Measurements from ENCODE around the gene CD300LF. TPM values are rescaled to one million over a fixed set of nuclear protein-coding genes. Genes with fewer than 3 reads are reported as not detected.

The CD300LF gene
- total RNA-seq, 4 donors from 2014 or later: not detected

DNA sequence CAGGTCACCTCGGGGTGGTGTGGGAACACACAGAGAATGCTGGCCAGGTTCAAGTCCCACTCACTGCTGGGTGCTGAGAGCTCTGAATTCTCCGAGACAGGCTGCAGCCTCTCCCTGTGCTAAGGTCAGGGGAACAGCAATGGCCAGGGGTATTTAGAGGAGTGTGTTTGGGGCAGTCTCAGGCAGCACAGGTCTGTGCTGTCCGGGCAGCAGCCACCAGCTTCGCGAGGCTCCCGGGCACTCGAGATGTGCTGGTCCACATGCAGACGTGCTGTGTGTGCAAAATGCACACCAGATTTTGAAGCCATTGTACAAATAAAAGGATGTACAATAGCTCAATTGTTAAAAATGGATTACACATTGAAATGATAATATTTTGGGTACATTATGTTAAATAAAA, 42.8 kb upstream of the CD300LF start:
- H3K27ac ChIP-seq: no peak overlapping the region
- 87 to 89% methylated on average over 8 of the region's 8 CpGs for WGBS, 2 donors
- H3K4me1 ChIP-seq: peaks cover 49 to 54% of the 10 kb centered on the region in 2 donors

DNA sequence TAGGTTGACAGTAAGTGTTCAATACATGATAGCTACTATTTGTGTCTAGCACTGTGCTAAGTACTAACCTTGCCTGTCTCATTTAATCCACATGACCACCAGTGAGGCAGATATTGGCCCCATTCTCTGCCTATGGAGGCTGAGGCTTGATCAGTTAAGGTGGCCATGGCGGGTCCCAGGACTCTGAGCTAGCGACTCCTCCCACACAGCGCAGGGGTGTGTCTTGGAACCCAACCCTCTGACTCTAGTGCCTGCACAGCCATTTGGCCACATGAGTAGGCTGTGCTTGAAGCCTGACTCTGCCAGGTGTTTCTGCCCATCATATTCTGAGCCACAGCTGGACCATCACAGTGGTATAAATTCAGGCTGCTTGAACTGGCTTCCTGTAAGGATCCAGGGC, 42.1 kb upstream of the CD300LF start:
- H3K27ac ChIP-seq: no peak overlapping the region
- WGBS, 2 donors: 95% methylated on average over 3 of the region's 3 CpGs; no CpG with 5 or more reads in 1 of the 2 donors
- intact Hi-C loops (cut with DNase I): no loop called here

More for the DNA sequence above, 42.8 kb upstream of the CD300LF start:
- H3K27me3 ChIP-seq: no peaks in the 10 kb centered on the region
- no peaks in the 10 kb centered on the region for H3K36me3 ChIP-seq
- no peak overlapping the region for H3K4me3 ChIP-seq (replicated peaks in 1 of 3)
- intact Hi-C loops (cut with DNase I): no loop called here
- no peak for DNase-seq
- TF ChIP-seq, protein P1, sequence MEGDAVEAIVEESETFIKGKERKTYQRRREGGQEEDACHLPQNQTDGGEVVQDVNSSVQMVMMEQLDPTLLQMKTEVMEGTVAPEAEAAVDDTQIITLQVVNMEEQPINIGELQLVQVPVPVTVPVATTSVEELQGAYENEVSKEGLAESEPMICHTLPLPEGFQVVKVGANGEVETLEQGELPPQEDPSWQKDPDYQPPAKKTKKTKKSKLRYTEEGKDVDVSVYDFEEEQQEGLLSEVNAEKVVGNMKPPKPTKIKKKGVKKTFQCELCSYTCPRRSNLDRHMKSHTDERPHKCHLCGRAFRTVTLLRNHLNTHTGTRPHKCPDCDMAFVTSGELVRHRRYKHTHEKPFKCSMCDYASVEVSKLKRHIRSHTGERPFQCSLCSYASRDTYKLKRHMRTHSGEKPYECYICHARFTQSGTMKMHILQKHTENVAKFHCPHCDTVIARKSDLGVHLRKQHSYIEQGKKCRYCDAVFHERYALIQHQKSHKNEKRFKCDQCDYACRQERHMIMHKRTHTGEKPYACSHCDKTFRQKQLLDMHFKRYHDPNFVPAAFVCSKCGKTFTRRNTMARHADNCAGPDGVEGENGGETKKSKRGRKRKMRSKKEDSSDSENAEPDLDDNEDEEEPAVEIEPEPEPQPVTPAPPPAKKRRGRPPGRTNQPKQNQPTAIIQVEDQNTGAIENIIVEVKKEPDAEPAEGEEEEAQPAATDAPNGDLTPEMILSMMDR (IDR thresholded peaks at IDR 0.05): no peak
- no peak for TF ChIP-seq POLR2A (IDR thresholded peaks at IDR 0.05)
- H3K9me3 ChIP-seq: no peaks in the 10 kb centered on the region

DNA sequence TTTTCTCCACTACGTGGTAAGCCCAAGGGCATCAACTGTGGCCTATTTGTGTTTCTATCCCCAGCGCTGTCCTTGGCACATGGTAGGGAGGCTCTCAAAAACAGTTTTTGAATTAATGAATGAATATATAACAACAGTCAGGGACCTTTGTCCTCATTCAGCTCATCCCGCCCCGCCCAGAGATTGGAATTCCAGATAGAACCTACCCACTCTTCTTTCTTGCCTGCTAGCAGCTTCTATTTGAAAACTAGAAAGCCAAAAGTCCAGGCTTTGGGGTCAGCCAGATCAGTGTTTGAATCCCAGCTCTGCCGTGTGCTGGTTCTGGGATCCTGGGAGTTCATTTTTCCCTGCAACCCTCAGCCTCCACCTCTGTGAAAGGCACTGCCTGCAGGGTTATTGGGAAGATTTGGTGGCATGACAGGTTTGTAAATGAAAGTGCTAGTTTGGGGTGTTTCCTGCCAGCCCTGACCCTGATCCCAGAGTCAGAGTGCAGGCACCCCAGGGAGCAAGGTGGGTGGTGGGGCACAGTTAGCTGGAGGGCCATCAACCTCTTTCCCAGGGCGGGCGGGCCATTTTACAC, 40.2 kb upstream of the CD300LF start:
- Histone ChIP-seq H3K27me3 (no peaks in the 10 kb centered on the region), H3K4me1 (peaks cover 38% of the 10 kb centered on the region in 2 donors), H3K27ac (no peak overlapping the region), H3K36me3 (no peaks in the 10 kb centered on the region), H3K9me3 (no peaks in the 10 kb centered on the region), H3K4me3 (replicated peaks in 1 of 3) (no peak overlapping the region)
- DNase-seq: no peak
- TF ChIP-seq POLR2A (IDR thresholded peaks at IDR 0.05): no peak
- TF ChIP-seq, protein P1 (IDR thresholded peaks at IDR 0.05): no peak
- intact Hi-C loops (cut with DNase I): no loop called here
- 95 to 96% methylated on average over 7 of the region's 7 CpGs for WGBS, 2 donors

More for the DNA sequence above, 42.1 kb upstream of the CD300LF start:
- Histone ChIP-seq H3K27me3 (no peaks in the 10 kb centered on the region), H3K9me3 (no peaks in the 10 kb centered on the region), H3K36me3 (no peaks in the 10 kb centered on the region), H3K4me3 (replicated peaks in 1 of 3) (no peak overlapping the region), H3K4me1 (peaks cover 49 to 54% of the 10 kb centered on the region in 2 donors)
- no peak for DNase-seq
- no peak for TF ChIP-seq POLR2A (IDR thresholded peaks at IDR 0.05)
- TF ChIP-seq, protein P1 (IDR thresholded peaks at IDR 0.05): no peak

DNA sequence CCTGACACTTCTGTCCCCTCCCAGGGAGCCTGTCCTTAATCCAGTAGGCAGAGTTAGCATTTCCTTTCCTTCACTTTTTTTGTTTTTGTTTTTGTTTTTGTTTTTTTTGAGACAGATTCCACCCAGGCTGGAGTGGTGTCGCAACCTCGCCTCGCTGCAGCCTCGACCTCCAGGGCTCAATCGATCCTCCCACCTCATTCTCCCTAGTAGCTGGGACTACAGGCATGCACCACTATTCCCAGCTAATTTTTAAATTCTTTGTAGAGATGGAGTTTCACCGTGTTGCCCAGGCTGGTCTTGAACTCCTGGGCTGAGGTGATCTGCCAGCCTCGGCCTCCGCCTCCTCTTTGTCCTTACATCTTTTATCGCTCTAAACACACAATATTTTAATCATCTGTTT, 39.7 kb upstream of the CD300LF start:
- Histone ChIP-seq H3K27ac (no peak overlapping the region), H3K36me3 (no peaks in the 10 kb centered on the region), H3K9me3 (no peaks in the 10 kb centered on the region), H3K4me1 (peaks cover 38 to 39% of the 10 kb centered on the region in 2 donors), H3K27me3 (no peaks in the 10 kb centered on the region), H3K4me3 (replicated peaks in 1 of 3) (no peak overlapping the region)
- no peak for DNase-seq
- intact Hi-C loops (cut with DNase I): no loop called here
- WGBS, 2 donors: 89 to 90% methylated on average over 9 of the region's 9 CpGs
- no peak for TF ChIP-seq POLR2A (IDR thresholded peaks at IDR 0.05)
- TF ChIP-seq, protein P1 (IDR thresholded peaks at IDR 0.05): no peak

DNA sequence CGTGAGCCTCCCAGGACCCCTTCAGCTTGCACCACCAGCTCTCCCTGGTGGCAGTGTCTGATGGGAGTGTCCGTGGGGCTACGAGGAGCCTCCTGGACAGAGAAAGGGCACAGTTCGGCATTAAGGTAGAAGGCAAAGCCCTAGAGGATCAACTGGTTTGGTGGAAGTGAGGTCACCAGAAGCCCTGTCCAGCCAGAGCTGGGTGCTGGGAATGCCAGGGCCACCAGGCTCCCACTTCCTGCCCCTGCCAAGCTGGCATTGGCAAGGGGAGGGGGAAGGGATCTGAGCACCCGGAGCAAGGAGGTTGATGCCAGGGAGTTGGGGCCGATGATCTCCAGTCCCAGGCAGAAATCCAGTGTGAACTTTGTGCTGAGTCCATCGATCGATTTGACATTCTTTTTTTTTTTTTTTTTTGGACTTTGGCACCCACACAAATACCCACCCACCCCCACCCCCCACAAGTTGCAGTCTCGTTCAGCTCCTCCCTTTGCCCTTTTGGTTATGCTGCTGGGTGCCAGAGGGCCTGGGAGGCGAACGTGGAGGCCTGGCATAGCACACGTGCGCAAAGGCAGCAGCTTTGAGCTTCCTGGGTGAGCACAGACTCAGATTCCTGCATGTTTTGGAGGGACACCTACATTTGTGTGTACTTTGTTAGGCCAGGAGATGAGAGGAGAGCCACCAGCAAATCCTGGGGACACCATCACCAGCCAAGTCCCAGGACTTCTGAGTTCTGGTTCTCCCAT, 37.8 kb upstream of the CD300LF start:
- Histone ChIP-seq H3K9me3 (no peaks in the 10 kb centered on the region), H3K4me1 (peaks cover 32 to 36% of the 10 kb centered on the region in 2 donors), H3K4me3 (replicated peaks in 1 of 3) (peak overlapping the region in 1 of 3 donors; percentile 77), H3K27ac (peak overlapping the region; percentile 16 to 65 (median 60)), H3K36me3 (no peaks in the 10 kb centered on the region), H3K27me3 (no peaks in the 10 kb centered on the region)
- TF ChIP-seq, protein P1 (IDR thresholded peaks at IDR 0.05): no peak
- no peak for TF ChIP-seq POLR2A (IDR thresholded peaks at IDR 0.05)
- peak; percentile 73 to 76 for DNase-seq
- intact Hi-C loops (cut with DNase I): no loop called here
- 41 to 46% methylated on average over 12 to 13 of the region's 13 CpGs for WGBS, 2 donors

All from thyroid gland (tissue), 4 donors.